Myocyte (in vitro differentiated cells): ENCODE results near the gene SHANK2. TPM values are rescaled to one million over a fixed set of nuclear protein-coding genes. Genes with fewer than 3 reads are reported as not detected.

Experiments
- DNase-seq: peaks from one replicate; pipeline ENCODE4 v3.0.0-alpha.2; 2012; ENCODE audit warnings: low read depth
- total RNA-seq: library from RNA; depleted of rRNA; stranded (reverse); fragments of >200 nt; gene quantifications from 2 replicates; pipeline ENCODE4 v1.2.3, GENCODE V29; 2014

The SHANK2 gene
- total RNA-seq, 1 donor from 2014 or later, result 3.8 TPM

- no peak for DNase-seq
Measured at GRCh38 chr11:71269603-71270511, 17.5 kb upstream of the SHANK2 start.

GRCh38 chr11:71268706-71269321 lies 16.4 kb upstream of the SHANK2 start:
- no peak for DNase-seq

GRCh38 chr11:71267807-71268421 lies 15.5 kb upstream of the SHANK2 start:
- no peak for DNase-seq

- no peak for DNase-seq
Measured at GRCh38 chr11:71266114-71266833, 13.9 kb upstream of the SHANK2 start.

GRCh38 chr11:71265559-71266092 lies 13.2 kb upstream of the SHANK2 start:
- DNase-seq, result no peak

GRCh38 chr11:71263386-71263785 lies 11.0 kb upstream of the SHANK2 start:
- no peak for DNase-seq

- no peak for DNase-seq
Measured at GRCh38 chr11:71255800-71256479, 3.6 kb upstream of the SHANK2 start.

- DNase-seq, result no peak
Measured at GRCh38 chr11:71255323-71255722, 2.9 kb upstream of the SHANK2 start.

- DNase-seq, result no peak
Measured at GRCh38 chr11:71253794-71254193, 1.4 kb upstream of the SHANK2 start.

GRCh38 chr11:71252770-71253730 lies 673 bp upstream of the SHANK2 start:
- DNase-seq, result no peak

GRCh38 chr11:71251761-71252268 lies 562 bp downstream of the SHANK2 start:
- peak; percentile 67 for DNase-seq

- peak; percentile 44 for DNase-seq
Measured at GRCh38 chr11:71251151-71251721, 1.1 kb downstream of the SHANK2 start.

GRCh38 chr11:71250523-71251150 lies 1.7 kb downstream of the SHANK2 start:
- DNase-seq, result no peak

- DNase-seq, result no peak
Measured at GRCh38 chr11:71249301-71249700, 3.1 kb downstream of the SHANK2 start.

GRCh38 chr11:71248656-71249055 lies 3.7 kb downstream of the SHANK2 start:
- no peak for DNase-seq

- DNase-seq, result no peak
Measured at GRCh38 chr11:71248251-71248570, 4.2 kb downstream of the SHANK2 start.

- DNase-seq, result no peak
Measured at GRCh38 chr11:71247551-71248250, 4.7 kb downstream of the SHANK2 start.

- no peak for DNase-seq
Measured at GRCh38 chr11:71246559-71246958, 5.8 kb downstream of the SHANK2 start.
